Body of pancreas (tissue), 4 donors: ENCODE data around the gene FBXO28. TPM values are rescaled to one million over a fixed set of nuclear protein-coding genes. Genes with fewer than 3 reads are reported as not detected.
"Not testable (repeated sequence)": the region's sequence is repeated elsewhere in the genome, so short reads cannot be mapped to it uniquely, and the experiment has no call there.

ENCODE experiments used
- ATAC-seq: fragments of 150-250 bp; one replicate; pipeline ENCODE4 v1.9.1; 2016
- DNase-seq, 4 donors: peaks; one replicate each; pipeline ENCODE4 v3.0.0-alpha.2; 2019
- H3K27ac ChIP-seq, 4 donors: fragments of 200-600 bp; sonication (generic); 1 replicate in 3 of 4; 2 replicates in 1 of 4; pipeline versions ENCODE4 v1.5.1 to v1.6.1; 2016 to 2019; ENCODE audit warnings: mild to moderate bottlenecking in 1 of 4, mixed read lengths in 1 of 4, moderate library complexity in 1 of 4
- H3K27me3 ChIP-seq, 2 donors: fragments of 200-600 bp; sonication (generic); one replicate each; pipeline ENCODE4 v1.6.0; 2016; ENCODE audit warnings: mild to moderate bottlenecking in 1 of 2
- H3K36me3 ChIP-seq, 2 donors: fragments of 200-600 bp; sonication (generic); replicated peaks in 1 of 2; 2 replicates each; pipeline ENCODE4 v1.5.1; 2016; ENCODE audit warnings: low read depth in 2 of 2; ENCODE audit not compliant: insufficient read depth in 1 of 2
- H3K4me1 ChIP-seq: fragments of 200-600 bp; sonication (generic); one replicate; pipeline ENCODE4 v1.6.0; 2016
- H3K4me3 ChIP-seq, 2 donors: fragments of 200-600 bp; sonication (generic); 1 replicate in 1 of 2; 2 replicates in 1 of 2; pipeline ENCODE4 v1.5.1; 2016 to 2019
- H3K9me3 ChIP-seq, 3 donors: fragments of 200-600 bp; sonication (generic); 1 replicate in 2 of 3; 2 replicates in 1 of 3; pipeline ENCODE4 v1.5.1; 2016
- POLR2A ChIP-seq, 3 donors: fragments of 450-650 bp; IDR thresholded peaks; one replicate each; pipeline ENCODE4 v1.6.1; 2016; ENCODE audit warnings: antibody characterized with exemption in 3 of 3, mild to moderate bottlenecking in 2 of 3
- WGBS, 2 donors: methylation state at CpG; one replicate each; pipeline ENCODE4 v1.1.5; 2017; 5-methylcytosine and 5-hydroxymethylcytosine counted together
- intact Hi-C: fragments of 100-400 bp; cut with DNase I; formaldehyde crosslinking; loops from one replicate; pipeline ENCODE4 v1.15.1; 2023
- total RNA-seq, 2 donors: library from RNA; depleted of rRNA; stranded (reverse); fragments of >200 nt; gene quantifications; one replicate each; pipeline ENCODE4 v1.1.0, GENCODE V29; 2016
- TF ChIP-seq, protein P1 (sequence below), 7 experiments: fragments of 450-650 bp in 4 of 7; fragments of 200-600 bp in 3 of 7; sonication (generic) in 3 of 7; IDR thresholded peaks; one replicate each; pipeline ENCODE4 v1.5.1; 2016 to 2019; ENCODE audit warnings: antibody characterized with exemption in 7 of 7

FBXO28 gene
- total RNA-seq, 2 donors from 2014 or later, result 3.0 to 13.7 TPM

- WGBS, 2 donors, result 71 to 76% methylated on average over 2 of the region's 2 CpGs
- Histone ChIP-seq H3K27ac (no peak overlapping the region), H3K4me1 (peaks cover 14% of the 10 kb centered on the region), H3K27me3 (no peaks in the 10 kb centered on the region), H3K4me3 (no peak overlapping the region), H3K9me3 (no peaks in the 10 kb centered on the region), H3K36me3 (no peaks in the 10 kb centered on the region)
- intact Hi-C loops, result no loop called here
- TF ChIP-seq POLR2A (IDR thresholded peaks at IDR 0.05), result no peak
- ATAC-seq (no peak), DNase-seq (no peak)
Observed at GRCh38 chr1:224199679-224200078, 85.8 kb downstream of the FBXO28 start.

DNA sequence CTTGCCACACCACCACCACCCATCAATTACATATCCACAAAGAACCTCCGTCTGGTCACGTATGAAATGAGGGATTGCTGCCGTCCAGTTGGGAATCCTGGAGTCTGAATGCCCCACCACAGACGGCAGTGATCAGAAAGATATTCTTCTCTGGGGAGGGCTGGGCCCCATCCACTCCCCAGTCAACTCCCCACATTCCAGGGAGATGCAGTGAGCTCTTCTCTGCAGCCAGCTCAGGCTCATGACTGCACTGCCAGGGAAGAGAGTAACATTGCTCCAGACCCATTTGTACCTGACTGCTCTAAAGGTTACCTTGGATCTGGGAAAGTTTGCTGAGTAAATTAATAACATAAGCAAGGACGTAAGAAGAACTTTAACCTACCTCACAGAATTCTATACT is 87.5 kb downstream of the FBXO28 start:
- DNase-seq, result no peak
- no peaks in the 10 kb centered on the region for H3K36me3 ChIP-seq
- H3K27me3 ChIP-seq, result no peaks in the 10 kb centered on the region
- WGBS, 2 donors, result 76 to 83% methylated on average over 5 of the region's 5 CpGs
- TF ChIP-seq, protein P1, sequence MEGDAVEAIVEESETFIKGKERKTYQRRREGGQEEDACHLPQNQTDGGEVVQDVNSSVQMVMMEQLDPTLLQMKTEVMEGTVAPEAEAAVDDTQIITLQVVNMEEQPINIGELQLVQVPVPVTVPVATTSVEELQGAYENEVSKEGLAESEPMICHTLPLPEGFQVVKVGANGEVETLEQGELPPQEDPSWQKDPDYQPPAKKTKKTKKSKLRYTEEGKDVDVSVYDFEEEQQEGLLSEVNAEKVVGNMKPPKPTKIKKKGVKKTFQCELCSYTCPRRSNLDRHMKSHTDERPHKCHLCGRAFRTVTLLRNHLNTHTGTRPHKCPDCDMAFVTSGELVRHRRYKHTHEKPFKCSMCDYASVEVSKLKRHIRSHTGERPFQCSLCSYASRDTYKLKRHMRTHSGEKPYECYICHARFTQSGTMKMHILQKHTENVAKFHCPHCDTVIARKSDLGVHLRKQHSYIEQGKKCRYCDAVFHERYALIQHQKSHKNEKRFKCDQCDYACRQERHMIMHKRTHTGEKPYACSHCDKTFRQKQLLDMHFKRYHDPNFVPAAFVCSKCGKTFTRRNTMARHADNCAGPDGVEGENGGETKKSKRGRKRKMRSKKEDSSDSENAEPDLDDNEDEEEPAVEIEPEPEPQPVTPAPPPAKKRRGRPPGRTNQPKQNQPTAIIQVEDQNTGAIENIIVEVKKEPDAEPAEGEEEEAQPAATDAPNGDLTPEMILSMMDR (IDR thresholded peaks at IDR 0.05), result no peak
- TF ChIP-seq POLR2A (IDR thresholded peaks at IDR 0.05), result no peak
- intact Hi-C loops, result no loop called here
- ATAC-seq, result no peak
- H3K4me3 ChIP-seq, result no peak overlapping the region
- no peaks in the 10 kb centered on the region for H3K9me3 ChIP-seq
- peaks cover 18% of the 10 kb centered on the region for H3K4me1 ChIP-seq
- no peak overlapping the region for H3K27ac ChIP-seq

DNA sequence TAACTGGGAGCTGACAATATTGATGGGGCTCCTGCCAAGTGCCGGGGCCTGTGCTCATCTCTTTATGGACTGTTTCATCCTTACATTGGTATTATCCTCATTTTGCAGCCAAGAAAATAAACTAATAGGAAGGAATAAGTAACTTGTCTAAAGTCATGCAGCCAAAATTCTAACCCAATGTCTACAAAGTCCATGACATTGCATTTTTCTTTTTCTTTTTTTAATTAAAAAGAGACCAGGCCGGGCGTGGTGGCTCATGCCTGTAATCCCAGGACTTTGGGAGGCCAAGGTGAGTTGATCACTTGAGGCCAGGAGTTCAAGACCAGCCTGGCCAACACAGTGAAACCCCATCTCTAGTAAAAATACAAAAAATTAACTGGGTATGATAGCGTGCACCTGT is 87.9 kb downstream of the FBXO28 start:
- intact Hi-C loops, result no loop called here
- TF ChIP-seq POLR2A (IDR thresholded peaks at IDR 0.05), result no peak
- TF ChIP-seq, protein P1 (IDR thresholded peaks at IDR 0.05), result no peak
- H3K27me3 ChIP-seq, result no peaks in the 10 kb centered on the region
- ATAC-seq, result no peak
- H3K27ac ChIP-seq, result no peak overlapping the region
- peaks cover 15% of the 10 kb centered on the region for H3K4me1 ChIP-seq
- H3K4me3 ChIP-seq, result no peak overlapping the region
- 93 to 94% methylated on average over 4 of the region's 4 CpGs for WGBS, 2 donors
- DNase-seq, result no peak
- no peaks in the 10 kb centered on the region for H3K36me3 ChIP-seq
- H3K9me3 ChIP-seq, result no peaks in the 10 kb centered on the region

DNA sequence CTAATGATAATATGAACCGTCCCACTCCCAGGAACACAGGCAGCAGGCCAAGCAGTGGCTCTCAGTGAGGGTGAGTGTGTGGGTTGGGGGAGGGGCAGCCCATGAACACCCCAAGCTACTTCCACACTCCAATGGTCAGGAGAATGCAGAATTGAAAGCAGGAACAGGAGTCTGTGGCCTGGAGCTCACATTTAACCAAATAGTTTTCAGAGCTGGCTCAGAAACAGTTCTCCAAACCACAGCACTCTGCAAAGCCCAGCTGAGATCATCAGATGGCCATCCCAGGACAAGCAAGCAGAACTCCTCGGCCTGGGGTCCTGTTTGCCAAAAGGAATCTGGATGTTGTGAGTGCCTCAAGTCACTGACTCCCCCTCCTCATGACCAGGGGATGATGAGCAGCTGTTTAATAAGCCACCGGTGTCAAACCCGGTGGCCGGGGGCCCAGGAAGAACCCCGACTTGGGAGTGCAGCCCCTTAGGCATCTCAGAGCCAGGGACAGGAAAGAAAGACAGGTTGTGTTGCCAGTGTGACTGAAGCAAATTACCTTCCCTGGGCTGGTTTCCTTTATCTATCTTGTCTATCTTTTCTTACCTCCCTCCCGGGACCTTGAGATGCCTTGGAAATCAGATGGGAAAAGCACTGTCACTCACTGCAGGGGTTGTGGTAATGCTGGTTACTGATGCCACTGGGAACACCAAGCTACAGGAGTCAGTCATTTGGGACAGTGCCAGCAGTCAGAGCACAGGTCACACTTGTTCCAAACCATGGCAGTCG is 89.5 kb downstream of the FBXO28 start:
- intact Hi-C loops, result no loop called here
- Histone ChIP-seq H3K27me3 (no peaks in the 10 kb centered on the region), H3K27ac (peak overlapping the region in 1 of 4 donors; percentile 50), H3K36me3 (no peaks in the 10 kb centered on the region), H3K4me1 (peaks cover 10% of the 10 kb centered on the region), H3K4me3 (no peak overlapping the region), H3K9me3 (no peaks in the 10 kb centered on the region)
- DNase-seq (peak in 3 of 4 donors; percentile 58 to 66 (median 58)), ATAC-seq (no peak)
- TF ChIP-seq, protein P1 (IDR thresholded peaks at IDR 0.05), result no peak
- TF ChIP-seq POLR2A (IDR thresholded peaks at IDR 0.05), result no peak
- WGBS, 2 donors, result 51 to 60% methylated on average over 7 to 8 of the region's 8 CpGs

- DNase-seq, result peak in 1 of 4 donors; percentile 23
- Histone ChIP-seq H3K4me3 (no peak overlapping the region), H3K27me3 (no peaks in the 10 kb centered on the region), H3K36me3 (no peaks in the 10 kb centered on the region), H3K9me3 (no peaks in the 10 kb centered on the region), H3K27ac (no peak overlapping the region), H3K4me1 (peaks cover 10% of the 10 kb centered on the region)
- peak; percentile 29 for ATAC-seq
- no peak for TF ChIP-seq POLR2A (IDR thresholded peaks at IDR 0.05)
- TF ChIP-seq, protein P1 (IDR thresholded peaks at IDR 0.05), result no peak
- intact Hi-C loops, result no loop called here
- WGBS, 2 donors, result 32 to 35% methylated on average over 2 to 4 of the region's 4 CpGs
Observed at GRCh38 chr1:224205438-224205840, 91.5 kb downstream of the FBXO28 start.

- intact Hi-C loops, H3K4me3 ChIP-seq, ATAC-seq, H3K27ac ChIP-seq, H3K9me3 ChIP-seq, H3K36me3 ChIP-seq, H3K27me3 ChIP-seq, DNase-seq: not testable (repeated sequence)
- 74% methylated on average over 10 of the region's 10 CpGs for WGBS, 2 donors
- peaks cover 16% of the 10 kb centered on the region for H3K4me1 ChIP-seq
Observed at GRCh38 chr1:224205931-224206538, 92.1 kb downstream of the FBXO28 start.
